ENCODE results near the gene SPECC1.

The SPECC1 gene

GRCh38 chr17:20203018-20203417 is 193.9 kb downstream of the SPECC1 start:
- no peak for DNase-seq (ENCODE audit: low read depth)
- TF ChIP-seq, protein P1, sequence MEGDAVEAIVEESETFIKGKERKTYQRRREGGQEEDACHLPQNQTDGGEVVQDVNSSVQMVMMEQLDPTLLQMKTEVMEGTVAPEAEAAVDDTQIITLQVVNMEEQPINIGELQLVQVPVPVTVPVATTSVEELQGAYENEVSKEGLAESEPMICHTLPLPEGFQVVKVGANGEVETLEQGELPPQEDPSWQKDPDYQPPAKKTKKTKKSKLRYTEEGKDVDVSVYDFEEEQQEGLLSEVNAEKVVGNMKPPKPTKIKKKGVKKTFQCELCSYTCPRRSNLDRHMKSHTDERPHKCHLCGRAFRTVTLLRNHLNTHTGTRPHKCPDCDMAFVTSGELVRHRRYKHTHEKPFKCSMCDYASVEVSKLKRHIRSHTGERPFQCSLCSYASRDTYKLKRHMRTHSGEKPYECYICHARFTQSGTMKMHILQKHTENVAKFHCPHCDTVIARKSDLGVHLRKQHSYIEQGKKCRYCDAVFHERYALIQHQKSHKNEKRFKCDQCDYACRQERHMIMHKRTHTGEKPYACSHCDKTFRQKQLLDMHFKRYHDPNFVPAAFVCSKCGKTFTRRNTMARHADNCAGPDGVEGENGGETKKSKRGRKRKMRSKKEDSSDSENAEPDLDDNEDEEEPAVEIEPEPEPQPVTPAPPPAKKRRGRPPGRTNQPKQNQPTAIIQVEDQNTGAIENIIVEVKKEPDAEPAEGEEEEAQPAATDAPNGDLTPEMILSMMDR (IDR thresholded peaks at IDR 0.05; ENCODE audit: low read length, missing control alignments), result no peak
- H3K4me3 ChIP-seq (replicated peaks; ENCODE audit: low read depth, low read length), result no peak overlapping the region

DNA sequence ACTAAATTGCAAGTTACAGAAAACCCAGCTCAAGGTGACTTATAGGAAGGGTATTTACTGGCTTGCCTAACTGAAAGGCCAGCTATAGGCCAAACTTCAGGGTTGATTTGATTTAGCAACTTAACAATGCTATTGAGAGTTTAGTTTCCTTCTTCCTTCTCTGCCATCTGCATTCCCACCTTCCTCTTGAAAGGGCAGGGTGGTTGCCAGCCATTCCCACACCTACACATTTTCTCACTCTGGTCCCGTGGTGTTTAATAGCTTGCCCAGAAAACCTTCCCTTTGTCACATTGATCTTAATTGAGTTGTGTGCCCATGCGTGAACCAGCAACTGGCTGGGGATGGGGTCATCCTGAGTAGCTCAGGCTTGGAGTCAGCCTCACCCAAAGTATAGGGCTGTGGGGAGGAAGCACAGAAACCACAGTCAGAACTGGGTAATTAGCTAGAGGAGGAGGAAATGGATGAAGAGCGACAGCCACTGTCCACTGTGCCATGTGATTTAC is 194.7 kb downstream of the SPECC1 start:
- H3K4me3 ChIP-seq (replicated peaks; ENCODE audit: low read depth, low read length), result no peak overlapping the region
- TF ChIP-seq, protein P1 (IDR thresholded peaks at IDR 0.05; ENCODE audit: low read length, missing control alignments), result no peak
- no peak for DNase-seq (ENCODE audit: low read depth)

GRCh38 chr17:20205609-20206008 is 196.4 kb downstream of the SPECC1 start:
- TF ChIP-seq, protein P1 (IDR thresholded peaks at IDR 0.05; ENCODE audit: low read length, missing control alignments), result no peak
- DNase-seq (ENCODE audit: low read depth), result no peak

GRCh38 chr17:20206068-20206467 is 196.9 kb downstream of the SPECC1 start:
- peak; percentile 39 for DNase-seq (ENCODE audit: low read depth)
- TF ChIP-seq, protein P1 (IDR thresholded peaks at IDR 0.05; ENCODE audit: low read length, missing control alignments), result no peak
- H3K4me3 ChIP-seq (replicated peaks; ENCODE audit: low read depth, low read length), result no peak overlapping the region

More at GRCh38 chr17:20205609-20206008, 196.4 kb downstream of the SPECC1 start:
- H3K4me3 ChIP-seq (replicated peaks; ENCODE audit: low read depth, low read length), result no peak overlapping the region

DNA sequence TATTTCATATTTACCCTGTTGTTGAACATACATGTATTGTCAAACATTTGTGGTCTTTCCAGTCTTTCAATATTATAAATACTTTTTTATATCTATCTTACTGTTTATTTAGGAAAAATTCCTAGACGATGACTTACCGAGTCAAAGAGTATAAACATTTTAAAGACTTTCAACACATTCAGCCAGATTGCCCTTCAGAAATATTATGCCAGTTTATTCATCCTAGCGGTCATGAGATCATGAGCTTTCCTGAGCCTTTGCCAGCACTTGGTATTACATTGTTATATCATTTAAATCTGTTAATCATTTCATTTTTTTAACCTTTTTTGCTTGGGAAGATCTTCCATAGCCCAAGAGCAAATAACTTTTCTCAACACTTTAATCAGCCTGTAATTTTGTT is 197.4 kb downstream of the SPECC1 start:
- H3K4me3 ChIP-seq (replicated peaks; ENCODE audit: low read depth, low read length), result no peak overlapping the region
- peak; percentile 56 for DNase-seq (ENCODE audit: low read depth)
- TF ChIP-seq, protein P1 (IDR thresholded peaks at IDR 0.05; ENCODE audit: low read length, missing control alignments), result no peak

- H3K4me3 ChIP-seq (replicated peaks; ENCODE audit: low read depth, low read length), result no peak overlapping the region
- TF ChIP-seq, protein P1 (IDR thresholded peaks at IDR 0.05; ENCODE audit: low read length, missing control alignments), result no peak
- no peak for DNase-seq (ENCODE audit: low read depth)
Observed at GRCh38 chr17:20207262-20207985, 198.3 kb downstream of the SPECC1 start.

DNA sequence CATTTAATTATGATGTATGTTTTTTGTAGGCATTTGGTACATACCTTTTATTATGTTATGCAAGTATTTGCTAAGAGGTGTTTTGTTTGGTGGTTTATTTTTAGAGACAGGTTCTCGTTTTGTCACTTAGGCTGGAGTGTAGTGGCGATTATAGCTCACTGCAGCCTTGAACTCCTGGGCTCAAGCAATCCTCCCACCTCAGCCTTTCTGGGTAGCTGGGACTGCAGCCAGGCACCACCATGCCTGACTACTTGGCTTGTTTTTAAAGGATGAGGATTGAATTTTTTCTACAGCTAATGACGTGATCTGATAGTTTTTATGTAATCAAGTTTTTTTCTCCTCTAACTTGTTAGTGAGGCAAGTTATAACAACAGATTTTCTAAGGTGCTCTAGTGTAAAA is 199.6 kb downstream of the SPECC1 start:
- no peak for DNase-seq (ENCODE audit: low read depth)
- TF ChIP-seq, protein P1 (IDR thresholded peaks at IDR 0.05; ENCODE audit: low read length, missing control alignments), result no peak

More for the DNA sequence above, 199.6 kb downstream of the SPECC1 start:
- no peak overlapping the region for H3K4me3 ChIP-seq (replicated peaks; ENCODE audit: low read depth, low read length)

Data from fibroblast of pulmonary artery (primary cell).